Measurements from ENCODE around the gene ANKRD17.

DNA sequence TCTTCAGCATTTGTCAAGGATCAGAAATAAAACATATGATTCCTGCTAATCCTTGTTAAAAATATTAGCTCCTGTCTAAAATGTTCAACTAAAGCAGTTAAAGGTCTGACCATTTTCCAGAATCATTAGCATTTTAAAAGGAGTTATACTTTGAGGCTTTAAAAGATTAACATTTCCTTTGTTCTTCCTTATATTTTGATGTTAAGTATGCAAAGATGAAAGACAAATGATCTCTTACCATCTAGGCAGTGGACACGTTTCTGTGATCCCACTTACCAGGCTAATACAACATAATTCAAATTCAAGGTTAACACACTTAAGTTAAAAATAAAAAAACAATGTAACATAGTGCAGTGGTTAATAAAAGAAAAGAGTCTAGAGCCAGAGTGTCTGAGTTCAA is 127.3 kb downstream of the ANKRD17 start:
- TF ChIP-seq CTCF (conservative IDR thresholded peaks at IDR 0.05; ENCODE audit: low read length), result no peak
- no peak for TF ChIP-seq EZH2phosphoT487 (IDR thresholded peaks at IDR 0.05; ENCODE audit: borderline replicate concordance)
